GM12874 (cell line): ENCODE data around the gene TRAF2.

Experiments used
- TF ChIP-seq, protein P1 (sequence below): IDR thresholded peaks from 2 replicates; pipeline ENCODE4 v1.5.1; 2011; ENCODE audit warnings: low read depth, mild to moderate bottlenecking, control low read depth, low read length, moderate library complexity; ENCODE audit not compliant: insufficient read depth

The TRAF2 gene

GRCh38 chr9:136972335-136972734 lies 86.0 kb downstream of the TRAF2 start:
- TF ChIP-seq, protein P1, sequence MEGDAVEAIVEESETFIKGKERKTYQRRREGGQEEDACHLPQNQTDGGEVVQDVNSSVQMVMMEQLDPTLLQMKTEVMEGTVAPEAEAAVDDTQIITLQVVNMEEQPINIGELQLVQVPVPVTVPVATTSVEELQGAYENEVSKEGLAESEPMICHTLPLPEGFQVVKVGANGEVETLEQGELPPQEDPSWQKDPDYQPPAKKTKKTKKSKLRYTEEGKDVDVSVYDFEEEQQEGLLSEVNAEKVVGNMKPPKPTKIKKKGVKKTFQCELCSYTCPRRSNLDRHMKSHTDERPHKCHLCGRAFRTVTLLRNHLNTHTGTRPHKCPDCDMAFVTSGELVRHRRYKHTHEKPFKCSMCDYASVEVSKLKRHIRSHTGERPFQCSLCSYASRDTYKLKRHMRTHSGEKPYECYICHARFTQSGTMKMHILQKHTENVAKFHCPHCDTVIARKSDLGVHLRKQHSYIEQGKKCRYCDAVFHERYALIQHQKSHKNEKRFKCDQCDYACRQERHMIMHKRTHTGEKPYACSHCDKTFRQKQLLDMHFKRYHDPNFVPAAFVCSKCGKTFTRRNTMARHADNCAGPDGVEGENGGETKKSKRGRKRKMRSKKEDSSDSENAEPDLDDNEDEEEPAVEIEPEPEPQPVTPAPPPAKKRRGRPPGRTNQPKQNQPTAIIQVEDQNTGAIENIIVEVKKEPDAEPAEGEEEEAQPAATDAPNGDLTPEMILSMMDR = no peak

- TF ChIP-seq, protein P1 = no peak
These were observed 86.4 kb downstream of the TRAF2 start for GRCh38 chr9:136972743-136973142.

DNA sequence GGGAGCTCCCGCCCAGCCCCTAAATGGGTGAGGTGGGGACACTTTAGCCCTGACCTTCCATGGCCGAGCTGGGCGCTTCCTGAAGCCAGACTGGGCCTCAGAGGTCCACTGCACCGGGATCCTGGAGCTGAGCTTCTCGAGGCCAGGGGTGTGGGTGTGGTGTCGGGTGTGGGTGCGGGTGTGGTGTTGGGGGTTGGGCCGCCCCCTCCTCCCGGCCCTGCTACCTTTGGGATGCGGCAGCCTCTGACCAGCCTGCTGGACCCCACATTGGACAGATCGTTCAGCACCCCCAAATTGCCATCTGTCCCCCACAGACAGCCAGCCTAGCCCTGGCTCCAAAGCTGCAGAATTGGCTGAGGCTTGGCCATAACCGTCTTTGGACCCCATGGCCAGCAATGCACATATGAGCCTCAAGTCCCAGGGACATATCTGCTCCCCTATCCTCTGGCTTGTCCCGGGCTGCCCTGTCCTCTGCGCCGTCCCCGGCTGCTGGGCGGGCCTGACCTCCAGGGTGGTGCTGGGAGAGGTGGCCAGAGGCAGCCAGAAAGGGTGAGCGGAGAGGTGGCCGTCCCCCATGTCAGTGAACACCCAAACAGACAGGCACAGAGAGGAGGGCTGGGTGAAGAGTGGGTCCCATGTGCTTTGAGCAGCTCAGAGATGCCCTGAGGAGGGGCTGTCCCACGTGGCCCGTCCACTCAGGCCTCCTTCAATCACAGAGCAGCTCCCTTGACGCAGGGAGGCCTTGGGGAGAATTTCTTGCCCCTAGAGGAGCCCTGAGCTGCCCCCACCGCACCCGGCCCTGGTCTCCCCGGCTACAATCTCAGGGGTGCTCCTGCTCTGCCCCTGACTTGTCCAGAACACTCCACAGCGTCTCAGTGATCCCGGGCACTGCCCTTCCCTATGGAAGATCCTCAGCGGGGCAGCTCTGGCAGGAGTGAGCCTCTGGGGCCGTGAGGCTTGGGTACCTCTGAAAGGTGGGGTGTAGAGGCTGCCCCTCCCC lies 87.6 kb downstream of the TRAF2 start:
- TF ChIP-seq, protein P1 = no peak

- TF ChIP-seq, protein P1 = no peak
These were observed 88.7 kb downstream of the TRAF2 start for GRCh38 chr9:136974817-136975535.

DNA sequence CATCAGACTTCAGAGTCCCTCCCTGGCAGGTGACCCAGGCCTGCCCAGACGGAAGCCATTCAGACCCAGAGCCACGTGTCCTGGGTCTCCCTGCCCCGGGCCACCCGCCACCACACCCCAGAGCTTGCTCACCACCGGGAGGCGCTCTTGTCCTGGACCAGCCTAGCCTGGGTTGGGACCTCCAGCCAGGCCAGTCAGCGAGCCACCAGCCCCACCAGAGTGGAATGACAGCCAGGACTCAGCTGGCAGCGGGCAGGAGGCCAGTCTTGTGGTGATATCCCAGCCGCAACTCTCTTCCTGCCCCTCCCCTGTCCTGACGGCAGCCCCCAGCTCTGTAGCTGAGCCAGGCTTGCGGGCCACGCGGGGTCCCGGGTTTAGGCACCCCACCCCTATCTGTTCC lies 89.3 kb downstream of the TRAF2 start:
- TF ChIP-seq, protein P1 = peak; percentile 38
